Measurements from ENCODE around the gene STT3B.

Gene STT3B

DNA sequence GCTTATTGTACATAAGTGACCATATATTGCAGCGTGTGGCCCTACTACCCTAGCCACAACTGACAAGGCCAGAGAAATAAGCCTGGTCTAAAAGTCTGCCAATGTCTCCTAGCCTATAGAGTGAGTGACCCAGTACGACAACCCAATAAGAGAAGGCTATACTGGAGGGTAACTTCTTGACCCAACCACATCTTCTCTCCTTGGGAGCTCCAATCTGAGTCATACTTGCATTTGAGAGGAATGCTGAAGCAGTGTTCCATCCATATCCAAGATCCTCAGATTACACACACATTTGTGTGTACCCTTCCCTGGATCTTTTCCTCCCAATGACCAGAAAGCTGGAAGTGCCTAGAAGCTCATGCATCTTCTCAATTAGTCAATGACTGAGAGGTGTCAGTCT is 11.3 kb upstream of the STT3B start:
- DNase-seq (ENCODE audit: low read depth), result no peak

DNA sequence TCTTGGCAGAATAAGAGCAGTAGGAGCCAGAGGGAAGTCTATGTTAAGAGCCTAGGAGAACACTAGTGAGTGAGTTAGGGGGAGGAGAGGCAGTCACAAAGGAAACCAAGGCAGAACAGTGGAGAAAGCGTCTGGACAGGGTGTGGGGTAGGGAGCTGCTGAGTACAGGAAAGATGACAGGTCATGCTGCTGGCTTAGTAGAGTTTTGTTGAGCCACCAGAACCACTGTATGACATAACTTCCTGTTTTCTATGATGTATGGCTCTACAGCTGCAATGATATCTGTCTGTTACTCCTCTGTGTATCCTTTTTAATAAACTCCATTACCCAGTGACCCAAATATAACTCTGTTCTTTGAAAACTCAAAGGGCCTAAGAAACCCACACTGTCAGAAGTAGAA is 10.6 kb upstream of the STT3B start:
- DNase-seq (ENCODE audit: low read depth), result no peak

DNA sequence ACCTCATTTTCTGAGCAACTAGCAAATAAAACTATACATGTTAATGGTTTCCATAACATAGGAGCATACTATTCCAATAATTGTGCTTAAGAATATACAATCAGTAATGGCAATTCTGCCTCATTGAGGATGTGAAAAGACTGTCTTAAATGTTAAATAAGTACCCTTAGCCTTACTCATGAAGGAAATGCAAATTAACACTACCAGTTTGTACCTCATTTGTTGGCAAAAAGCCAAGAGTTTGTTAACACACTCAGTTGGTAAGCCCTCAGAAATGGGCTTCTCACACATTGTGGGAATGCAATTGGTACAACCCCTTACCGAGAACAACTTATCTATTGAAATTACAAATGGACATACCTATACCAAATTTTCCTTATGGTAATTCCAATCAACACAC is 9.2 kb upstream of the STT3B start:
- no peak for DNase-seq (ENCODE audit: low read depth)

DNA sequence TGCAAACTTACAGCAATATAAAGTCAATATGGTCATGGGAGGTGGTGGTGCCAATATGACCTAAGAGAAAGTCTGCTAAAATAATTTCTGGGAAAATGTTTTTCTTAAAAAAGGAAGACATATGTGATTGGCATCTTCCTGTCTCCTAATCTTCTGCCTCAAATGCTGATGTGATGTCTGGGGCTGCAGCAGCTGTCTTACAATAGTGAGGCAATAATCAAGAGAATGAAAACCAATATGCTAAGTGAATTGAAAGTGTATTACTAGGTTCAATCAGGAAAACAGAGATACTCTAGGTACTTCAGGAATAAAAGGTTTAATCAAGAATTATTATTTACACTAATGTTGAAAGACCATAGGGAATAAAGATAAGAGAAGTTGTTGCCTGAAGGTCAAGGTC is 7.2 kb upstream of the STT3B start:
- no peak for DNase-seq (ENCODE audit: low read depth)

DNA sequence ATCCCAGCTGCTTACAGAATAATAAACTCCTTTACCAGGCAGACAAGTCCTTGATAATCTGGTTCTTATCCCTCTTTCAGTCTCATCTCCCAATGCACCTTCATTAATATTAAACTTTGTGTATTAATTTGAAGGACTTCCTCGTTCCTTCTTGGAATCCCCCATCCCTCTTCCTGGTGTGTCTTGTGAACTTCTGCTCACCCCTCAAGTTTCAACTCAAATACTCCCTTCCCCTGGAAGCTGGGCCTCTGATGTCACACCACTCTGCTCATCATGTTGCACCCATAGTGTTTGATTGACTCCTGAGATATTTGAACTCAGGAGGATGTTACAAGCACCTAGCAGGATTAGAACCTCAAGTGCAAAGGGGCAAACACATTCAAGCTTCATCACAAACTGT is 3.3 kb upstream of the STT3B start:
- no peak for DNase-seq (ENCODE audit: low read depth)

DNA sequence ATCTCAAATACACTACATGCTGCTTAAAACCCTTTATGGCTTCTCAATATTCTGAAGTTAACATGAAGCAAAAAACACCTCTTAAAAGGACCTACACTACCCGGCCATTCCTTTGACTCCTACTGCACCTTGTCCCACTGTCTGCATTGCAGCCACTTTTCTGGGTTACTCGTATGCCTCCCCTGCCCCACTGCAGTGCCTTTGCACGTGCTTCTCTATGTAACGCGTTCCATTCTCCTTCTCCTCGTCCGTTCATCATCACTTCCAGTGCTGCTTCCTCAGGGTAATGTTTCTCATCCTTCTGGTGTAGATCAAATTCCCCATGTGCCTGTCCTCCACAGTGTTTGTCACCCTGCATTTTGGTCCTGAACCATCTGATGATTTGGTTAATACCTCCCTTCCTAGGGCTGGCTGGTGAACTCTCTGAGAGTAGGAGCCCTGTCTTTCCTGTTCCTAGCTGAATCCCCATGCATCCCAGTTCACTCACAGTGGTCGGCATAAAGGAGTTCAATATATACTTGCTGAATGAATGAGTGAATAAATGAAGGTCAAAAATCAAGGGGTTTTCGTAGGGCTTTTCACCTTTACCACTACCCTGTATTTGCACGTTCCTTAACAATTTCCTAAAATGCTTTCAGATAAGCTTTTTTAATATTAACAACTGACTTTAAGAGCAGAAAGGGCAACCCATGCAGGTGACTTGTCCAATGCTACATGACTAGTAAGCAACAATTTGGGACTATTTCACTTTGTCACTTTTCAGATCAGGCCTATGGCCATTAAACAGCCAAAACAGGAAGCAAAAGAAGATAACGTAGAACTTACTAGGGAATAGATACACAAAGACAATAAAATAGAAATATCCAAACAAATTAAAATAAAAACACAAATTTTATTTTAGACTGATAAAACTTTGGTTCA is 2.4 kb upstream of the STT3B start:
- no peak for DNase-seq (ENCODE audit: low read depth)

DNA sequence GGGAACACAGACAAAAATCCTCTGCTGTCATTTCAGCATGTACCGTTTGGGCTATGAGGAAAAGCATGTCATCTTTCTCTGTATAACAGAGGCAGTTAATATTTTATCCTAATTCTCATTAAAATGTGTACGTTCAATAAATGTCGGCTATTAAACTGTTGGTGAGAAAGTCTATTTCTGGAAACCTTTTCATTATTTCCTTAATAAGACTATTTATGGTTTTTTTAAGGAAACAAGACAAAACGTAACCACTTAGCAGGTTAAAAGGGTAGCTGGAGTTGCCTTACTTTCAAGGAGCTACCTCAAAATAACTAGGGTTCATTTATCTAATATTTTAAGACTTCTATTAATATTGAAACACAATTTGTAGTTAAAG is 1.8 kb upstream of the STT3B start:
- DNase-seq (ENCODE audit: low read depth), result no peak

DNA sequence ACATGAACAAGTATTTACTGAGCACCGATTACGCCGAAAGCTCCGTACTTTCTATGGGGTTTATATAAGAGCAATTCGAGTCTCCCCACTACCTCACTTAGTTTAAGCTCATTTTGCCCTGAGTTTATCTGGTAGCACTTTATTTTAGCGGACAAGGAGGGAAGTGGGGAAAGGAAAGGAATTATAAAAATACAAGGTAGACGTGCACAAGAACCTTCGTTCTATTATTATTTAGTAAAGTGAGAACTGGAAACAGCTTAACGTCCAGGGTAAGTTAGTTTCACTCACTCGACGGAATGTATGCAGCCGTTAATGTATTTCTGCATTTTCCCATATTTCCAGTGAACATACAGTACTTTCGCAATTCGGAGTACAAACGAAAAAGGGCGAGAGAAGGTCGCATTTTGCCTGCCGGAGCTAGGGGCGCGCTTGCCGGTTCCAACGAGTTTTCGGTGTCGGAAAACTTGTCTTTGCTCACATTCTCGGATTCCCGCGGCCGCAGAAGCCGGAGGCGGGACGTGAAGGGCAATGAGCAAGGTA is 1.2 kb upstream of the STT3B start:
- DNase-seq (ENCODE audit: low read depth), result no peak

DNA sequence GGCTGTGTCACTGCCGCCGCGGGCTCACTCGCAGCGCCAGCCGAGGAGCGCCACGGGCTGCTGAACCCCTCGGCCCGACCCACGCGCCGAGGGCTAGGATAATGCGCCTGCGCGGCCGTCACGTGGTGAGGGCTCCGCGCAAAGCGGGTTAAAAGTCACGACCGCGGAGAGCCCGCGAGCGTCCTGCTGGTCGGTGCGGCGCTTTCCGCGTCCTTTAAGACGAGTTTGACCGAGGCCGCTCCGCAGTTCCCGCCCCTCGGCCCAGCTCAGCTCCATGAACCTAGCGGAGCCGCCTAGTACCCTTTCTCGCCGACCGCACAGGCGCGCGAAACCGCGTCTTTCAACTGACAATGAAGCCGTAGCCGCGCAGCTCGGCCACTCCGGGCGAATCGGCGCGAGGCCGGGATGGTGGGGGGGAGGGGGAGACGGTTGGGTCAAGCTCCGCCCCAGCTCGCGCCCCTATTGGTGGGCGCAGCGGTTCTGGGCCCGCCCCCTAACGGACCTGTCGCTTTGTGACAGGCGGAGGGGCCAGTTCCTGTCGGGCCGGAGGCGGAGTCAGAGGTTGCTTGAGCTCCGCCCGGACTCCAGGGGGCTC is 636 bp upstream of the STT3B start:
- DNase-seq (ENCODE audit: low read depth), result peak; percentile 98

DNA sequence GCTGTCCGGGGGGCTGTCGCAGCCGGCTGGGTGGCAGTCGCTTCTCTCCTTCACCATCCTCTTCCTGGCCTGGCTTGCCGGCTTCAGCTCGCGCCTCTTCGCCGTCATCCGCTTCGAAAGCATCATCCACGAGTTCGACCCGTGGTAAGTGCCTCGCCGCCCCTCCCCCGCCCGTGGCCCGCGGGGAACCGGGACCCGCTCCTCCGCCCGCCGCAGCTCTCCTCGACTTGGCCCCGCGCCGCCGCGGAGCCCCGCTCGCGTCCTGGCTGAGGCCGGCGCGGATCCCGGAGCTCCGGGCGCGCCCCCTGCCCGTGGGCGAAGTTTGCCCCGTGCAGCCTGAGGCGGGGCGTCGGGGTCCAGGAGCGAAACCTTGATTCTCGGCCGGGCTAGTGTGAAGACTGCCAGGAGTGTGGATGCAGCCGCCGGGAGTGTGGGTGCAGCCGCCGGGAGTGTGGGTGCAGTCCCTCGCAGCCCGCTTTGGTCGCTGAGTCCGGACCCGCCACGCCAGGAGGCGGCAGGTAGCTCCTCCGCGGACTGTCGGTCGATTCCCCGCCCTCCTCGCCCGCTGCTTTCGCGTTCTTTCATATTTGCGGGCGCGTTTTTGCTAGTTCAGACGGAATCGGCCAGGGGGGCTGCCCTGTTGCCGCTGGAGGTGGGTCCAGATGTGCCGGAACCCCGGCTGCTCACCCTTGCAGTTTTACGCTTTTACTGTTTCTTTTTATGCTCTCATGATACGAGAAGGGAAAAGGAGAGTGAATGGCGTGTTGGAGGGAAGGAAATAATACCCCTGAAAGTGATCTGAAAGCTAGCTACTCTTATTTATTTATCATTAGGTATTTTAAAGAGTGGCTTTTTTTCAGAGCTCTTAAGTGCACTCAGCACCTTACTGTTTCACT is 692 bp downstream of the STT3B start:
- no peak for DNase-seq (ENCODE audit: low read depth)

DNA sequence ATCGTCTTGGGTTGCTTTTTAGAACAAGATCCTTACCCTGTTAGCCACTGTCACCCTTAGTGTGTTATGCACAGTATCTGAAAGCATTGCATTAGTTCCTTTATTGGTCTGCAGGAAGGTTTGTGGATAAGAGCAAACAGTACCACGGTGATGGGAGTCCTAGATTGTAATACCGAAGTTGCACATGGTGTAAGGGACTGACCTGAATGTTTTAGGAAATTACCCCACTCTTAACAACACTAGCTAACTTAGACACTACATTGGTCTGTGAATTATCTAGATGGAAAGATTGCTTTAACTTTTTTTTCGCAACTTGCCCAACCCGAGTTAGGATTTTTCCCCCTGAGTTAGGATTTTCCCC is 1.3 kb downstream of the STT3B start:
- no peak for DNase-seq (ENCODE audit: low read depth)

DNA sequence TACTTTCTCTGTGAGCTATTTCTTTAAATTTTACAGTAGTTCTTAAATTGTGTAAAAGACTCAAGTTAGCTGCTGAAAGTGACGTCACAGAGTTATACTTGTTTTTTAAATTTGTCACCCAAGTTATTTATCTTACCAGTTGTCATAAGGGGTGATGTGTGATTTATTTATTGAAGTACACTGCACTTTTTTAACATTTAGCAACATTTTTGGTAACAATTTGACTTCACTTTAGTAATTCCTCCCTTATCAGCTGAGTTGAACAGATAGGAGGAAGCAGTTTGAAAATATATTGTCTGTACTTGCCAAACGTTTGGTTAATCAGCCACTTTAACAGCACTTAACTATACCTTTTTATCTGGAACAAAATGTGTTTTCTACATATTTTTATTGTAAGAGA is 3.8 kb downstream of the STT3B start:
- DNase-seq (ENCODE audit: low read depth), result no peak

DNA sequence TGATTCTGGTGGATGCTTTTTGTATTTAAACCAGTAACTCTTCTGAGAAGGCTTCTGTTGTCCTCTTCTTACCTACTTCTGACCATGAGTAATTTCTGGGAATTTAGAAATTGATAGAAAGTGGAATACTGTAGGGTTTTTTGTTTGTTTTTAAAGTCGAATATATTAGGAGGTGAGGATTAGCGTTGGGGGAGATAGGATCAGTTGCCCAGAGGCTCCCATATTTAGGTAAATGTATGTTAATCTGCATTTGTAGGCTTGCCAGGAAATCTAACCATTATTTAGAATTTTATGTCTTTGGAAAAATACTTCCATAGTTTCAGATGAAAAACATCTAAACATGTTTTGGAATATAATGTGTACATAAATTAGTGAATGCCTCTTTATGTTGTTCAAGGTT is 6.1 kb downstream of the STT3B start:
- DNase-seq (ENCODE audit: low read depth), result no peak

DNA sequence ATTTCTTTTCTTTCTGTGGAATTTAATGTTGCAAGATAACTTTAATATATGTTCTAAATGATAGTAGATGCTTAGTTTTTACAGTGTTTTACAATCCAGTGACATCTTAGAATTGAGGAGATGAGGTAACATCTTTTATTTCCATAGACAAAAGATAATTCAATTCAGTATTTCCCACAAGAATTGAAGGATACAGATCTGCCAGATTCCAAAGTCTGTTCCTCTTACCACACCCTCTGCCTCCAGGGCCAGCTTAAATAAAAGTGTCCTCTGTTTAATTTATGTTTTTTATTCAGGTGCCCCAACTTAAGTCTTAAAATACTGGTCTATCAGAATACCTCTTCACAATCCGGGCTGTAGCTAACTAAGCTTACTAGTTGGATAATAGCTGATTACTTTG is 6.5 kb downstream of the STT3B start:
- DNase-seq (ENCODE audit: low read depth), result no peak

DNA sequence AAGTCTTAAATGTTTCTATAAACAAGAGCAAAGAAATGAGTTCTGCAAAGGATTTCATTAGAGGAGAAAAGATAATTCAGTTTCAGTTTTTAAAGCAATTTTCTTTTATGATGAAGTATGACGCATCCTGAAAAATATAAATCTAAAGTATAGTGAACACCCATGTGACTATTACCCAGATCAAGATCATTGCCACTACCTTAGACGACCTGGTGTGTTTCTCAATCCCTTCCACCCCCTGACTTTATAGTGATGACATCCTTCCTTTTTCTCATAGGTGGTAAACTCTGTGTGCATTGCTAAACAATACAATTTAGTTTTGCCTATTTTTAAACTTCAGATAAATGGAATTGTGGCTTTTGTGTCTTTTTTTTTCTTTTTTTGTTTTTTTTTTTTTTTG is 8.4 kb downstream of the STT3B start:
- DNase-seq (ENCODE audit: low read depth), result no peak

DNA sequence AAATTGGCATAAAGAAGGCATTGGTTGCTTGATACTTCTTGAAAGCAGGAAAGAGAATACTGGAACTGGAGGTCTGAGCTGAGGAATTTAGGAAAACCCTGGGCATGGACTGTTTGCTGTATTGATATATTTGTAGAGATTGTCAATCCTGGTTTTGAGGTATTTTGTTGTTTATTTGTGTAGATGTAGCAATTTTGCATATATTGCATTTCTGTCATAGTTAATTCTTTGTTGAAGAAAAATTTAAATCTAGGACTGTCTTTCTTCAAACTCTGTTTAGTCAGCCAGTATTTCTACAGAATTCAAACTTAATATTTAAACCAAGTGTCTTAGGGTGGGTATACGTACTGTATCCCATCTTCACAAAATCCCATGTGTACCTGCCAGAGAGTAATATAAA is 9.5 kb downstream of the STT3B start:
- DNase-seq (ENCODE audit: low read depth), result no peak

DNA sequence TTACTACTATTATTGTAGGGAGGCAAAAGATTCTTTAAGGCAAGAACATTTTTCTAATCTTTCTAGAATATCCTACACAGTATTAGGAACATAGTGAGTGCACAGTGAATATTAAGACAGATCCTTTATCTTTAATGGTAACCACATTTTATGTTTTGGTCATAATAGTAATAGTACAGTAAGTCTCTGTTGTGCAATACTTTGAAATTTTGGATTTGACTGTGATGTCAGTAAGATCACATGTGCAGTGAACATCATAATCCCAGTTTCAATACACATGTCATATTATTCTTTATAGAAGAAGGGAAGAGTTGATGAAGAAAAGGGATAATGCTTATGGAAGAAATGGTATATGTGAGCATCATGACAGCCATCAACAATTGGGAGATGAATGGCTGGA is 10.7 kb downstream of the STT3B start:
- no peak for DNase-seq (ENCODE audit: low read depth)

DNA sequence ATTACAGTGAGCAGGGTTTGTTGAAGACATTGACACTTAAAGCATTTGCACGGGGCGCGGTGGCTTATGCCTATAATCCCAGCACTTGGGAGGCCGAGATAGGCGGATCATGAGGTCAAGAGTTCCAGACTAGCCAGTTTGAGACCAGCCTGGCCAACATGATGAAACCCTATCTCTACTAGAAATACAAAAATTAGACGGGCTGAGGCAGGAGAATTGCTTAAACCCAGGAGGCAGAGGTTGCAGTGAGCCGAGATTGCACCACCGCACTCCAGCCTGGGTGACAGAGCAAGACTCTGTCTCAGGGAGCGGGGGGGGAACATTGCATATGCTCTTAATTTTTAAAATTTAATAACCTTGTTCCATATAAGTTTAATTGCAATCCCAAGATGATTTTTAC is 11.9 kb downstream of the STT3B start:
- no peak for DNase-seq (ENCODE audit: low read depth)

DNA sequence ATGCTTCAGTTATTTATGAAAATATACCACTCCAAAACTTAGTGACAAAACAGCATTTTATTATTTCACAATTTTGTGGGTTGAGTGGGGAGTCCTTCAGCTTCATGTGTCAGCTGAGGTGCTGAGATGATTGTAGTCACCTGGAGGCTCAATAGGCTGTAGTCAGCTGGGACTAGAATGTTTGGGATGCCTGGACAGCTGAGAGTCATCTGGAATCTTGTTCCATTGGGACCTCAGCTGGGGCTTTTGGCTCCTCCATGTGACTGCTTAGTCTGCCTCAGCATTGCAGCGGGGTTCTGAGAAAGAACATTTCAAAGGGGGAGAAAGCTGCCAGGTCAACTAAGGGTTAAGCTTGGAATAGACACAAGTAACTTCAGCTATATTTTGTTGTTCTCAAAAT is 13.4 kb downstream of the STT3B start:
- DNase-seq (ENCODE audit: low read depth), result no peak

DNA sequence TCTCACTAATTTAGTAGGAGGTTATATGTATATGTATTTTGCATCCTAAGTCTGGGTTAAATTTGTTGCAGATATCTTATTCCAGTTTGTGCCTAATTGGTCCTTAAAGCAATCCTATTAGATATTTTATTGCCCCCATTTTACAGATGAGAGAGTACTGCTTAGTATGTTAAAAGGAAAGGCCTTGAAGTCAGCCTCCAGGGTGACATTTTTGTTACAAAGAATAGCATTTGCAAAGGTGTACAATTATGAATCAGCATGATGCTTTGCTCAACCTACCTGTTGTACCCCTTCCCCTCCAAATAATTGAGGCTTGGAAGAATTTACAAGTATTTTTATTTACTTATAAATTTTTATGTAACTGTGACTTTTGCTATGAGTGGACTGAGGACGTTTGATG is 14.0 kb downstream of the STT3B start:
- DNase-seq (ENCODE audit: low read depth), result no peak

DNA sequence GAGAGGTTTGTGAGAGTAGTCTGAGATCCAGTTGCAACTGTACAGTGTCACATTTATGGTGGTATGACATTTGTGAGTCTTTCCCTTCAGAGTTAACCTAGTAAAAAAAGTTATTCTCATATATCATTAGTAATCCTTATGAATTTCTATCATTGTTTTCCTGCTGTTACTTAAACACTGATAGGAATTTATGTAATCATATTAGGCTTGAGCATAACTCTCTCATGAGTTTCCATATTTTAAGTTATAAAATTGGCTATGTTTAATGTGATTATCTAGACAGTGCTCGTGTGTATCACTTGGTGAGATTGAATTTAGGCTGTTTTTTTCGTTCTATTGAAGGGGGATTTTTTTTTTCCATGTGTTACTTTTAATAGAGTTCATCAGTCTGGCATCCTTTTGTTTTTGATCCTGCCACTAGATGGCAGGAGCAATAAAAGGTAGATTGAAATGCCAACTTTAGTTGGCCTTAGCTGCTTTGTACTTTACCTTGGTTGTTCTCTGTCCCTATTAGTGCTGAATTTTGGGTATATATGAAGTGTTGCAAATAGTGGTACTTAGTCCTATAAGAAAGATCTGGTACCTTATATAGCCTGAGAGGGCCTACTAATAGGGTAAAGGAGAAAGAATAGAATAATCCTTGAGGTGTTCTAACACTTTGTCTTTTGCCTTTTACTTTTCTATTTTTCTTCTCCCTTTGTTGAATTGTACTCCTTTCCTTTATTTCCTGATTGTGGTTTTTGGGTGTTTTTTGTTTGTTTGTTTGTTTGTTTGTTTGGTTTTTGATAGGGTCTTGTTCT is 17.9 kb downstream of the STT3B start:
- no peak for DNase-seq (ENCODE audit: low read depth)

DNA sequence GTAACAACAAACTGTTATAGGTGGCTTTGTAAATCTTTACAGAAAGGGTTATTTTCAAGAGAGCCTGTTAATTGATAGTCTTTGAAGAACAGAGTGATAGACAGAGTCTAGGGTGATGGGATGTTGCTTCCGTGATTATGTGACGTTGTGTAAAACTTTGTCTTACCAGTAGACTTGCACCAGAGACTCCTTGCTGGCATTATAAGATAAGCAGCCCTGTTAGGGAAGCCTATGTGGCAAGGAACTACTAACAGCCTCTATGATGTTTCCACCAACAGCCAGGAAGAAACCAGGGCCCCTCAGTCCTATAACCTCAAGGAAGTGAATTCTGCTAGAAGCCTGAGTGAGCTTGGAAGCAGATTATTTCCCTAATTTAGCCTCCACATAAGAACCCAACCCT is 18.9 kb downstream of the STT3B start:
- no peak for DNase-seq (ENCODE audit: low read depth)

All from GM04504 (cell line).